H1 (cell line): ENCODE data around the gene PRSS22. TPM values are rescaled to one million over a fixed set of nuclear protein-coding genes. Genes with fewer than 3 reads are reported as not detected.
A peak's percentile ranks its signal among the peaks of the same experiment; 100 is the strongest.

ENCODE experiments used
- CTCF ChIA-PET: fragments of 300-600 bp; sonication (Branson Sonifier 250); formaldehyde crosslinking; loops from one replicate; lab custom pipeline; 2021; ENCODE audit not compliant: partially characterized antibody; lab: Charles Lee
- POLR2A ChIA-PET: fragments of 300-600 bp; sonication (Branson Sonifier 250); formaldehyde crosslinking; loops from one replicate; lab custom pipeline; 2021; ENCODE audit warnings: inconsistent platforms; ENCODE audit not compliant: partially characterized antibody; lab: Charles Lee
- DNase-seq, 2 experiments: peaks; one replicate each; pipeline versions ENCODE4 v3.0.0 to v3.0.0-alpha.2; 2010 to 2022; ENCODE audit warnings: low spot score in 2 of 2, low read depth in 1 of 2, mixed read lengths in 1 of 2
- FAIRE-seq: peaks from 2 replicates; lab custom pipeline; 2011; peaks lifted over from hg19 to GRCh38; lab: Jason Lieb, UNC
- H2AFZ ChIP-seq: 2 replicates; pipeline ENCODE4 v1.8.1; 2012; ENCODE audit warnings: low read length, inconsistent platforms
- H2AK5ac ChIP-seq: 2 replicates; pipeline ENCODE4 v1.6.1; 2013; ENCODE audit warnings: low read depth, low read length
- H2BK120ac ChIP-seq: replicated peaks from 2 replicates; pipeline ENCODE3; 2013; ENCODE audit warnings: low read depth, low read length, inconsistent platforms
- H2BK12ac ChIP-seq: 2 replicates; pipeline ENCODE4 v1.6.1; 2013; ENCODE audit warnings: low read depth, low read length
- H2BK15ac ChIP-seq: 2 replicates; pipeline ENCODE4 v1.6.1; 2013; ENCODE audit warnings: low read length
- H2BK20ac ChIP-seq: 2 replicates; pipeline ENCODE4 v1.6.1; 2013; ENCODE audit warnings: low read length
- H2BK5ac ChIP-seq: 2 replicates; pipeline ENCODE4 v1.6.1; 2013; ENCODE audit warnings: low read depth, low read length
- H3K14ac ChIP-seq: 2 replicates; pipeline ENCODE4 v1.6.1; 2013; ENCODE audit warnings: inconsistent platforms; ENCODE audit not compliant: insufficient read length
- H3K18ac ChIP-seq: 2 replicates; pipeline ENCODE4 v1.6.1; 2013; ENCODE audit warnings: low read length; ENCODE audit errors: extremely low read depth
- H3K23ac ChIP-seq: 2 replicates; pipeline ENCODE4 v1.6.1; 2013; ENCODE audit warnings: inconsistent platforms; ENCODE audit not compliant: insufficient read length
- H3K23me2 ChIP-seq: 2 replicates; pipeline ENCODE4 v1.6.1; 2013; ENCODE audit warnings: low read depth, low read length
- H3K27ac ChIP-seq: 2 replicates; pipeline ENCODE4 v1.6.1; 2011; ENCODE audit warnings: low read depth, low read length, inconsistent platforms
- H3K27me3 ChIP-seq, 4 experiments: replicated peaks in 1 of 4; 1 replicate in 1 of 4; 2 replicates in 3 of 4; pipeline versions ENCODE4 v1.6.1 to v1.8.1; 2011 to 2013; ENCODE audit warnings: low read length in 3 of 4, mild to moderate bottlenecking in 3 of 4, inconsistent platforms in 2 of 4, mixed read lengths in 2 of 4, moderate library complexity in 1 of 4; ENCODE audit not compliant: control insufficient read depth in 3 of 4, insufficient read depth in 3 of 4; ENCODE audit errors: extremely low read depth in 1 of 4
- H3K36me3 ChIP-seq, 4 experiments: 2 replicates each; pipeline versions ENCODE4 v1.6.1 to v1.8.1; 2011 to 2013; ENCODE audit warnings: mild to moderate bottlenecking in 4 of 4, low read length in 3 of 4, moderate library complexity in 2 of 4, control low read depth in 1 of 4, inconsistent platforms in 1 of 4; ENCODE audit not compliant: insufficient read depth in 4 of 4, control insufficient read depth in 2 of 4
- H3K4ac ChIP-seq: replicated peaks from 2 replicates; pipeline ENCODE3; 2013; ENCODE audit warnings: low read length, low read depth, mixed read lengths, inconsistent platforms; ENCODE audit not compliant: insufficient read length
- H3K4me1 ChIP-seq, 4 experiments: replicated peaks in 1 of 4; 1 replicate in 1 of 4; 2 replicates in 3 of 4; pipeline versions ENCODE4 v1.6.1 to v1.8.1; 2011 to 2013; ENCODE audit warnings: low read length in 3 of 4, inconsistent platforms in 2 of 4, mixed read lengths in 1 of 4; ENCODE audit not compliant: insufficient read depth in 4 of 4, control insufficient read depth in 3 of 4
- H3K4me2 ChIP-seq, 2 experiments: 2 replicates each; pipeline versions ENCODE4 v1.6.1 to v1.8.1; 2011 to 2013; ENCODE audit warnings: low read depth in 2 of 2, low read length in 2 of 2, control low read depth in 1 of 2, inconsistent platforms in 1 of 2, mild to moderate bottlenecking in 1 of 2; ENCODE audit not compliant: insufficient read depth in 1 of 2
- H3K4me3 ChIP-seq, 4 experiments: fragments of 200-600, 300-600 bp in 1 of 4; sonication (generic), shearing (Covaris generic), sonication (Bioruptor Twin) in 1 of 4; 2 replicates each; pipeline versions ENCODE4 v1.5.1 to v1.8.1; 2011 to 2016; ENCODE audit warnings: low read length in 4 of 4, low read depth in 3 of 4, control low read depth in 2 of 4, inconsistent platforms in 2 of 4, mild to moderate bottlenecking in 2 of 4, mixed read lengths in 1 of 4, moderate library complexity in 1 of 4; ENCODE audit not compliant: insufficient read depth in 2 of 4; ENCODE audit errors: extremely low read depth in 1 of 4
- H3K56ac ChIP-seq: replicated peaks from 2 replicates; pipeline ENCODE3; 2013; ENCODE audit warnings: low read depth, mild to moderate bottlenecking, mixed read lengths, low read length, inconsistent platforms; ENCODE audit not compliant: insufficient read length
- H3K79me1 ChIP-seq: 2 replicates; pipeline ENCODE4 v1.6.1; 2013; ENCODE audit warnings: low read depth, low read length, control low read depth
- H3K79me2 ChIP-seq, 2 experiments: 2 replicates each; pipeline versions ENCODE4 v1.6.1 to v1.8.1; 2012 to 2013; ENCODE audit warnings: low read length in 2 of 2, mild to moderate bottlenecking in 2 of 2, inconsistent platforms in 1 of 2; ENCODE audit not compliant: insufficient read depth in 2 of 2, control insufficient read depth in 1 of 2
- H3K9ac ChIP-seq, 4 experiments: replicated peaks in 1 of 4; 1 replicate in 1 of 4; 2 replicates in 3 of 4; pipeline versions ENCODE4 v1.6.1 to v1.8.1; 2011 to 2013; ENCODE audit warnings: low read depth in 3 of 4, low read length in 3 of 4, control low read depth in 2 of 4, mild to moderate bottlenecking in 2 of 4, moderate library complexity in 2 of 4, inconsistent platforms in 1 of 4; ENCODE audit errors: extremely low read depth in 1 of 4
- H3K9me3 ChIP-seq, 2 experiments: 2 replicates each; pipeline versions ENCODE4 v1.6.1 to v1.8.1; 2012 to 2013; ENCODE audit warnings: mild to moderate bottlenecking in 2 of 2, moderate library complexity in 2 of 2, control low read depth in 1 of 2, inconsistent platforms in 1 of 2, low read depth in 1 of 2, low read length in 1 of 2, mixed read lengths in 1 of 2; ENCODE audit not compliant: insufficient read depth in 2 of 2
- H4K20me1 ChIP-seq, 2 experiments: replicated peaks in 1 of 2; 2 replicates each; pipeline versions ENCODE3 to v1.8.1; 2011 to 2013; ENCODE audit warnings: inconsistent platforms in 2 of 2, low read length in 2 of 2, mild to moderate bottlenecking in 1 of 2; ENCODE audit not compliant: insufficient read depth in 2 of 2, control insufficient read depth in 1 of 2
- H4K5ac ChIP-seq: 2 replicates; pipeline ENCODE4 v1.6.1; 2013; ENCODE audit warnings: low read length, low read depth, mixed read lengths, inconsistent platforms; ENCODE audit not compliant: insufficient read length
- H4K8ac ChIP-seq: 2 replicates; pipeline ENCODE4 v1.8.0; 2013; ENCODE audit warnings: mild to moderate bottlenecking, moderate library complexity, low read length, inconsistent platforms; ENCODE audit not compliant: insufficient read depth; ENCODE audit errors: extremely low read depth
- H4K91ac ChIP-seq: replicated peaks from 2 replicates; pipeline ENCODE3; 2013; ENCODE audit warnings: low read length, mixed read lengths, inconsistent platforms; ENCODE audit not compliant: insufficient read length
- BCL11A ChIP-seq, 2 experiments: IDR thresholded peaks; one replicate each; pipeline ENCODE4 v1.6.1; 2011; ENCODE audit warnings: low read depth in 2 of 2, low read length in 2 of 2, mild to moderate bottlenecking in 2 of 2
- WGBS, 2 experiments: shearing (Covaris generic) in 1 of 2; methylation state at CpG; one replicate each; pipeline versions ENCODE4 v1.1.6 to v1.1.7; 2013 to 2015; ENCODE audit warnings: low lambda C conversion rate in 2 of 2, mixed read lengths in 2 of 2, inconsistent platforms in 1 of 2, low coverage in 1 of 2, missing lambda C conversion rate in 1 of 2; ENCODE audit not compliant: insufficient replicate concordance in 2 of 2, insufficient coverage in 1 of 2, insufficient read length in 1 of 2; ENCODE audit errors: extremely low coverage in 1 of 2, missing lambda C conversion rate in 1 of 2; 5-methylcytosine and 5-hydroxymethylcytosine counted together
- polyA plus RNA-seq, 7 experiments: library from polyadenylated mRNA; depleted of rRNA in 3 of 7; stranded (reverse) in 5 of 7; unstranded in 2 of 7; fragments of >200 nt in 5 of 7; fragments of 200-250 nt in 2 of 7; gene quantifications; 1 replicate in 5 of 7; 2 replicates in 1 of 7; 4 replicates in 1 of 7; pipeline versions ENCODE4 v1.2.1 to v1.2.3, GENCODE V29; 2011 to 2013; ENCODE audit warnings: missing spikeins in 2 of 7, mixed read lengths in 2 of 7
- total RNA-seq: library from RNA; stranded (reverse); fragmentation: NEBNext Ultra II Directional; extraction: Animal tissue kit (Norgen Biotek cat#: 25700); gene quantifications from 2 replicates; pipeline ENCODE4 v1.2.1, GENCODE V29; 2021

Gene PRSS22
- total and polyA plus RNA-seq, 2 of the 8 experiments (the other 6 are each of a cell fraction or from before 2014, with no cell fraction given) = 4.0 to 4.4 TPM

GRCh38 chr16:2808181-2808580, 49.8 kb downstream of the PRSS22 start:
- H3K14ac ChIP-seq = no peak overlapping the region
- H3K4me1 ChIP-seq = peaks cover 0 to 7% (median 1%) of the 10 kb centered on the region in 4 experiments; a peak in 2 of 7 replicates
- peaks cover 0 to 2% of the 10 kb centered on the region in 2 experiments for H4K20me1 ChIP-seq
- CTCF ChIA-PET = interaction anchor here (0.9 to 2.0 kb wide), 4 partner anchors 8 to 24 kb away, joined by 3 to 9 read pairs (median 4); partner anchors contain the start of gene PRSS21
- no peak overlapping the region for H3K4ac ChIP-seq
- no peak overlapping the region for H2BK12ac ChIP-seq
- H2BK15ac ChIP-seq = no peak overlapping the region
- no peak for TF ChIP-seq BCL11A (IDR thresholded peaks at IDR 0.05; ENCODE audit: low read depth in 2 of 2, low read length in 2 of 2)
- no peak overlapping the region for H2AFZ ChIP-seq
- POLR2A ChIA-PET = no interaction called here
- no peak overlapping the region for H4K8ac ChIP-seq
- no peak for DNase-seq
- peak overlapping the region; percentile 65; the same call in 1 of the 2 replicates for H2AK5ac ChIP-seq
- no peak overlapping the region for H3K4me2 ChIP-seq
- H4K91ac ChIP-seq = no peak overlapping the region
- no peak overlapping the region for H3K18ac ChIP-seq
- no peaks in the 10 kb centered on the region for H3K23me2 ChIP-seq
- H3K27ac ChIP-seq = no peak overlapping the region
- H2BK20ac ChIP-seq = no peak overlapping the region
- peaks cover 13 to 24% of the 10 kb centered on the region in 2 experiments for H3K9me3 ChIP-seq
- no peak overlapping the region for H3K23ac ChIP-seq
- no peaks in the 10 kb centered on the region for H3K36me3 ChIP-seq
- H3K4me3 ChIP-seq = no peak overlapping the region
- H3K79me1 ChIP-seq = no peaks in the 10 kb centered on the region
- no peak for FAIRE-seq
- no peak overlapping the region for H3K9ac ChIP-seq
- WGBS, 2 experiments = 86% methylated on average over 7 of the region's 7 CpGs; no CpG with 5 or more reads in 1 of the 2 experiments
- no peak overlapping the region for H3K56ac ChIP-seq
- no peak overlapping the region for H2BK5ac ChIP-seq
- H2BK120ac ChIP-seq = no peak overlapping the region
- peaks cover 0 to 2% (median 0%) of the 10 kb centered on the region in 4 experiments; a peak in 1 of 7 replicates for H3K27me3 ChIP-seq
- H3K79me2 ChIP-seq = no peaks in the 10 kb centered on the region
- H4K5ac ChIP-seq = no peak overlapping the region
